Measurements from ENCODE around the gene NEK1.

DNA sequence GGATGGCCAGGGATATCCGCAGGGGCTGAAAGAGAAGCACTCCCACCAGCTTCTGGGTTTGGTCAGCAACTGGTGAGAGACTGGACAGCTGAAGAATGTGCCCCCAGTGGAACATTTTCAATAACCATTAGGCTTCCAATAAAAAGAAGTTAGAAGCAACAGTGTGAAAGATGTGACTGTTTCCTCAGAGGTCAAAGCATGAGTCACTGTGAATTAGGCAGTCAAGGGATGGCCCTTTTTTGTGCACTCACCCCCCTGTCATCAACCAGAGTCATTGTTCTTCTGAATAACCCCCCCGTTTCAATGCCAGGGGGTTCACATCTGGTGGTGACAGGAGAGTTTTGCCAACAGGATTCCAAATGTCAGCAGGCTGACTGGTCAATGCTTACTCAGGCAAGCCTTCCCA lies 267.1 kb downstream of the NEK1 start:
- TF ChIP-seq, protein P1, sequence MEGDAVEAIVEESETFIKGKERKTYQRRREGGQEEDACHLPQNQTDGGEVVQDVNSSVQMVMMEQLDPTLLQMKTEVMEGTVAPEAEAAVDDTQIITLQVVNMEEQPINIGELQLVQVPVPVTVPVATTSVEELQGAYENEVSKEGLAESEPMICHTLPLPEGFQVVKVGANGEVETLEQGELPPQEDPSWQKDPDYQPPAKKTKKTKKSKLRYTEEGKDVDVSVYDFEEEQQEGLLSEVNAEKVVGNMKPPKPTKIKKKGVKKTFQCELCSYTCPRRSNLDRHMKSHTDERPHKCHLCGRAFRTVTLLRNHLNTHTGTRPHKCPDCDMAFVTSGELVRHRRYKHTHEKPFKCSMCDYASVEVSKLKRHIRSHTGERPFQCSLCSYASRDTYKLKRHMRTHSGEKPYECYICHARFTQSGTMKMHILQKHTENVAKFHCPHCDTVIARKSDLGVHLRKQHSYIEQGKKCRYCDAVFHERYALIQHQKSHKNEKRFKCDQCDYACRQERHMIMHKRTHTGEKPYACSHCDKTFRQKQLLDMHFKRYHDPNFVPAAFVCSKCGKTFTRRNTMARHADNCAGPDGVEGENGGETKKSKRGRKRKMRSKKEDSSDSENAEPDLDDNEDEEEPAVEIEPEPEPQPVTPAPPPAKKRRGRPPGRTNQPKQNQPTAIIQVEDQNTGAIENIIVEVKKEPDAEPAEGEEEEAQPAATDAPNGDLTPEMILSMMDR (IDR thresholded peaks at IDR 0.05): no peak
- TF ChIP-seq POLR2A (IDR thresholded peaks at IDR 0.05): no peak
